ENCODE results near the gene ANO1.

ANO1 gene

GRCh38 chr11:70095541-70096252 lies 17.6 kb downstream of the ANO1 start:
- no peak for DNase-seq (ENCODE audit: low read depth in 2 of 2)

- DNase-seq (ENCODE audit: low read depth in 2 of 2) = no peak
These were observed 19.9 kb downstream of the ANO1 start for GRCh38 chr11:70097783-70098563.

GRCh38 chr11:70098936-70099335 lies 20.8 kb downstream of the ANO1 start:
- no peak for DNase-seq (ENCODE audit: low read depth in 2 of 2)

GRCh38 chr11:70099578-70100279 lies 21.6 kb downstream of the ANO1 start:
- DNase-seq (ENCODE audit: low read depth in 2 of 2) = no peak

GRCh38 chr11:70100280-70100603 lies 22.1 kb downstream of the ANO1 start:
- no peak for DNase-seq (ENCODE audit: low read depth in 2 of 2)

GRCh38 chr11:70100791-70101190 lies 22.7 kb downstream of the ANO1 start:
- DNase-seq (ENCODE audit: low read depth in 2 of 2) = no peak

GRCh38 chr11:70103256-70103975 lies 25.3 kb downstream of the ANO1 start:
- DNase-seq (ENCODE audit: low read depth in 2 of 2) = no peak

- DNase-seq (ENCODE audit: low read depth in 2 of 2) = no peak
These were observed 26.3 kb downstream of the ANO1 start for GRCh38 chr11:70104419-70104818.

- DNase-seq (ENCODE audit: low read depth in 2 of 2) = no peak
These were observed 26.8 kb downstream of the ANO1 start for GRCh38 chr11:70104961-70105360.

- DNase-seq (ENCODE audit: low read depth in 2 of 2) = no peak
These were observed 27.2 kb downstream of the ANO1 start for GRCh38 chr11:70105369-70105754.

- DNase-seq (ENCODE audit: low read depth in 2 of 2) = no peak
These were observed 27.8 kb downstream of the ANO1 start for GRCh38 chr11:70105755-70106571.

- no peak for DNase-seq (ENCODE audit: low read depth in 2 of 2)
These were observed 28.6 kb downstream of the ANO1 start for GRCh38 chr11:70106757-70107156.

- no peak for DNase-seq (ENCODE audit: low read depth in 2 of 2)
These were observed 29.1 kb downstream of the ANO1 start for GRCh38 chr11:70107191-70107590.

GRCh38 chr11:70107756-70108155 lies 29.6 kb downstream of the ANO1 start:
- DNase-seq (ENCODE audit: low read depth in 2 of 2) = no peak

- no peak for DNase-seq (ENCODE audit: low read depth in 2 of 2)
These were observed 30.1 kb downstream of the ANO1 start for GRCh38 chr11:70108250-70108649.

GRCh38 chr11:70109006-70109405 lies 30.9 kb downstream of the ANO1 start:
- DNase-seq (ENCODE audit: low read depth in 2 of 2) = no peak

- DNase-seq (ENCODE audit: low read depth in 2 of 2) = no peak
These were observed 31.8 kb downstream of the ANO1 start for GRCh38 chr11:70109903-70110302.

GRCh38 chr11:70110538-70111055 lies 32.5 kb downstream of the ANO1 start:
- no peak for DNase-seq (ENCODE audit: low read depth in 2 of 2)

GRCh38 chr11:70111269-70112016 lies 33.3 kb downstream of the ANO1 start:
- no peak for DNase-seq (ENCODE audit: low read depth in 2 of 2)

GRCh38 chr11:70112017-70112434 lies 33.9 kb downstream of the ANO1 start:
- no peak for DNase-seq (ENCODE audit: low read depth in 2 of 2)

All from stimulated activated CD8-positive, alpha-beta memory T cell treated with anti-CD3 and anti-CD28 coated beads, Interleukin-7, amount 100 ng/mL, for 1 hour (primary cell).